HG02623 (cell line): ENCODE results near the gene CFAP77.
"Not testable (repeated sequence)": the region's sequence is repeated elsewhere in the genome, so short reads cannot be mapped to it uniquely, and the experiment has no call there.

Experiments used
- ATAC-seq: cut with Tn5 transposase; IDR thresholded peaks from one replicate; pipeline ENCODE4 v1.9.1; 2021; ENCODE audit warnings: moderate library complexity; ENCODE audit not compliant: unreplicated experiment

Gene CFAP77

GRCh38 chr9:132545578-132545977 is 135.6 kb downstream of the CFAP77 start:
- no peak for ATAC-seq

GRCh38 chr9:132546148-132547051 is 136.4 kb downstream of the CFAP77 start:
- no peak for ATAC-seq

GRCh38 chr9:132547052-132547431 is 137.0 kb downstream of the CFAP77 start:
- no peak for ATAC-seq

GRCh38 chr9:132547436-132547835 is 137.4 kb downstream of the CFAP77 start:
- ATAC-seq, result no peak

GRCh38 chr9:132547976-132548730 is 138.1 kb downstream of the CFAP77 start:
- no peak for ATAC-seq

- ATAC-seq, result no peak
Measured at GRCh38 chr9:132548751-132549640, 139.0 kb downstream of the CFAP77 start.

GRCh38 chr9:132551556-132551955 is 141.5 kb downstream of the CFAP77 start:
- ATAC-seq, result no peak

GRCh38 chr9:132552041-132552440 is 142.0 kb downstream of the CFAP77 start:
- ATAC-seq, result no peak

GRCh38 chr9:132554755-132555154 is 144.7 kb downstream of the CFAP77 start:
- ATAC-seq, result no peak

- no peak for ATAC-seq
Measured at GRCh38 chr9:132555528-132555927, 145.5 kb downstream of the CFAP77 start.

- no peak for ATAC-seq
Measured at GRCh38 chr9:132556235-132556634, 146.2 kb downstream of the CFAP77 start.

GRCh38 chr9:132556714-132557113 is 146.7 kb downstream of the CFAP77 start:
- ATAC-seq, result no peak

- ATAC-seq, result no peak
Measured at GRCh38 chr9:132557159-132557558, 147.1 kb downstream of the CFAP77 start.

- ATAC-seq, result no peak
Measured at GRCh38 chr9:132559711-132560110, 149.7 kb downstream of the CFAP77 start.

- no peak for ATAC-seq
Measured at GRCh38 chr9:132560616-132561202, 150.7 kb downstream of the CFAP77 start.

GRCh38 chr9:132562306-132562573 is 152.2 kb downstream of the CFAP77 start:
- ATAC-seq, result no peak

- no peak for ATAC-seq
Measured at GRCh38 chr9:132564526-132564925, 154.5 kb downstream of the CFAP77 start.

- not testable (repeated sequence) for ATAC-seq
Measured at GRCh38 chr9:132568787-132569186, 158.8 kb downstream of the CFAP77 start.

- no peak for ATAC-seq
Measured at GRCh38 chr9:132571806-132572600, 162.0 kb downstream of the CFAP77 start.

- ATAC-seq, result no peak
Measured at GRCh38 chr9:132572921-132573320, 162.9 kb downstream of the CFAP77 start.
